MG63 (cell line): Measurements from ENCODE around the gene SGCD. TPM values are rescaled to one million over a fixed set of nuclear protein-coding genes. Genes with fewer than 3 reads are reported as not detected.

Experiments
- DNase-seq: peaks from one replicate; pipeline ENCODE4 v3.0.0-alpha.2; 2020
- H3K27me3 ChIP-seq: fragments of 250-450 bp; sonication (Bioruptor Pico); 2 replicates; pipeline ENCODE4 v1.5.1; 2020; ENCODE audit warnings: mild to moderate bottlenecking, moderate library complexity
- H3K36me3 ChIP-seq: fragments of 250-450 bp; sonication (Bioruptor Pico); 2 replicates; pipeline ENCODE4 v1.5.1; 2020; ENCODE audit warnings: mild to moderate bottlenecking, moderate library complexity
- H3K4me3 ChIP-seq: fragments of 250-450 bp; sonication (Bioruptor Pico); 2 replicates; pipeline ENCODE4 v1.5.1; 2020; ENCODE audit warnings: mild to moderate bottlenecking, moderate library complexity
- H3K9me3 ChIP-seq: fragments of 250-450 bp; sonication (Bioruptor Pico); 2 replicates; pipeline ENCODE4 v1.5.1; 2020; ENCODE audit warnings: mild to moderate bottlenecking, moderate library complexity
- total RNA-seq: library from RNA; depleted of rRNA; stranded (reverse); fragments of >200 nt; shearing (Covaris generic); gene quantifications from 2 replicates; pipeline ENCODE4 v1.2.3, GENCODE V29; 2014; ENCODE audit warnings: low replicate concordance

The SGCD gene
- total RNA-seq, 1 experiment from 2014 or later = 0.49 TPM

DNA sequence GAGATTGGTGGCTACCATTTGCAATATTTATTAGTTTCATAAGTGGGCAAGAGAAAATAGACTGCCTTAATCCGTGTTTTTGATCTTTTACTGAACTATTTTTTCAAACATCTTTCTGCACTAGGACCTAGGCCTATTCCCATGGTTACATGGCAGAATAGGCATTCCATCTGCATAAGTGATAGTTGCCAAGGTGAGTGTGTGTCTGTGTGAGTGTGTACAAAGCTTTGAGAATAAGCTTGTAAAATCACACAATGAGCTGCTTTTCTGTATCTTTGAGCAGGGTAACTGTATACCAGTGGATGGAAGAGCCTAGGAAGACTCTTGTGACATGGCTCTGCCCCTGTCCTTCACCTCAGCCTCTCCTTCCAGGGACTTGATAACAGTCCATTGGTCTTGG is 92.7 kb downstream of the SGCD start:
- Histone ChIP-seq H3K36me3 (no peaks in the 10 kb centered on the region), H3K9me3 (no peaks in the 10 kb centered on the region), H3K27me3 (no peaks in the 10 kb centered on the region), H3K4me3 (no peak overlapping the region)
- DNase-seq = no peak

DNA sequence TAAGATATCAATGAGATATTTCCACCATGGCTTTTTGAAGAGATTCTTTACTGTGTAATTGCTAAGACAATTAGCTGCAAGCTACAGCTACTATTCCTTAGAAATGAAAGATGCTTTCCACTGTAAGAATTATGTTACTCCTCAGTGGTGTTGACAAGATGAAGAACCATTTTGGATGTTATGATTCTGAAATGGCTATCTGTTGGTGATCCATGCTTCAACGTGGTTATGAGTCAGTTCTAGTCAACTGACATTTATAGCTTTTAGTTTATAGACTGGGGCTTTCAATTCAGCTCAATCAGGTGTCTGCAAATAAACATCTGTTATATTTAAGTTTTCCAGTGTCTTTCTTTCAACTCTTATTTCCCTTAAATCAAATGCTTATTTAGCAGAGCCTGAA is 93.7 kb downstream of the SGCD start:
- no peak for DNase-seq
- Histone ChIP-seq H3K9me3 (no peaks in the 10 kb centered on the region), H3K36me3 (no peaks in the 10 kb centered on the region)

DNA sequence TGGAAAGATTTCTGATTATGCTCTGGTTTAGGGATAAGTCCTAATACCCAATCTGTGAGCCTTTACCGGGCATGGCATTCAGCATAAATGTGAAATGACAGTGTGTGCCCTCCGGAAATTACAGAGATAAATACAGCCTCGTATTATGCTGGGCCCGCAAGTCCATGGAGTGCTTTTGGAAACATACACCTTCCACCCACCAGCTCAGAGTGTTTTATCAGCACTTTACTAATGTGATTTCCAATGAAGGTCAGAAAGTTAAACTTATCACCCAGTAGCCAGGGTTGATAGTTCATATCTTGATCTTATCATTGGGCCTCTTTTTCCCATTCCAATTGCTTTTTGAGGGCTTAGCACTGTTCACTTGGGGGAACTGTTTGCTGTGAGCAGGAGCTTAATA is 94.8 kb downstream of the SGCD start:
- Histone ChIP-seq H3K9me3 (no peaks in the 10 kb centered on the region; the same call in 1 of the 2 replicates), H3K27me3 (no peaks in the 10 kb centered on the region), H3K36me3 (no peaks in the 10 kb centered on the region), H3K4me3 (no peak overlapping the region)
- DNase-seq = no peak

More for the DNA sequence above, 93.7 kb downstream of the SGCD start:
- Histone ChIP-seq H3K27me3 (no peaks in the 10 kb centered on the region), H3K4me3 (no peak overlapping the region)

DNA sequence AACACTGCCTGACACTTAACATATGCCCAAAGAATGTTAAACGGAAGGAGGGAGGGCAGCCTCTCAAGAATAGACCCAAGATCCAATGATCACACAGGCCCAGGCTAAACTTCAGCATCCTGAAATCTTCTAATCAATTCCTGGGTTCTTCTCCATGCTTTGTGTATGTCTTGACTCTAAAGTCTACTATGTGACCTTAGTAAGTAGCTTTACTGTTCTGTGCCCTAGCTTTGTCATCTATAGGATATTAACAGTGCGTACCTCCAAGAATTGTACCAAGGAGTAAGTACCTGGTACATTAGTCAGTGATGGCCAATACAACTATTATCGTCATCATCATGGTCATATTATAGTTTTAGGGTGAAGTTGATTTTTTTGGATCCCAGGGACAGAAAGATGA is 96.6 kb downstream of the SGCD start:
- Histone ChIP-seq H3K27me3 (no peaks in the 10 kb centered on the region), H3K4me3 (no peak overlapping the region), H3K9me3 (no peaks in the 10 kb centered on the region; the same call in 1 of the 2 replicates), H3K36me3 (no peaks in the 10 kb centered on the region)
- no peak for DNase-seq

DNA sequence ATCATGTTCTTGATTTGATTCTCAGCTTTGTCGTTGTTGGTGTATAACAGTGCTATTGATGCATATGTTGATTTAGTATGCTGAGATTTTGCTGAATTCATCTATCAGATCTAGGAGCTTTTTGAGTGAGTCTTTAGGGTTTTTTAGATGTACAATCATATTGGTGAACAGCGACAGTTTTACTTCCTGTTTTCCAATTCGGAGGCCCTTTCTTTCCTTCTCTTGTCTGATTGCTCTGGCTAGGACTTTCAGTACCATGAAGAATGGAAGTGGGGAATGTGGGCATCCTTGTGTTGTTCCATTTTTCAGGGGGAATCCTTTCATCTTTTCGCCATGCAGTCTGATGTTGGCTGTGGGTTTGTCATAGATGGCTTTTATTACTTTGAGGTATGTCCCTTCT is 100.4 kb downstream of the SGCD start:
- no peaks in the 10 kb centered on the region; the same call in 1 of the 2 replicates for H3K9me3 ChIP-seq
- H3K4me3 ChIP-seq = no peak overlapping the region
- DNase-seq = no peak
- H3K36me3 ChIP-seq = no peaks in the 10 kb centered on the region
- H3K27me3 ChIP-seq = no peaks in the 10 kb centered on the region

DNA sequence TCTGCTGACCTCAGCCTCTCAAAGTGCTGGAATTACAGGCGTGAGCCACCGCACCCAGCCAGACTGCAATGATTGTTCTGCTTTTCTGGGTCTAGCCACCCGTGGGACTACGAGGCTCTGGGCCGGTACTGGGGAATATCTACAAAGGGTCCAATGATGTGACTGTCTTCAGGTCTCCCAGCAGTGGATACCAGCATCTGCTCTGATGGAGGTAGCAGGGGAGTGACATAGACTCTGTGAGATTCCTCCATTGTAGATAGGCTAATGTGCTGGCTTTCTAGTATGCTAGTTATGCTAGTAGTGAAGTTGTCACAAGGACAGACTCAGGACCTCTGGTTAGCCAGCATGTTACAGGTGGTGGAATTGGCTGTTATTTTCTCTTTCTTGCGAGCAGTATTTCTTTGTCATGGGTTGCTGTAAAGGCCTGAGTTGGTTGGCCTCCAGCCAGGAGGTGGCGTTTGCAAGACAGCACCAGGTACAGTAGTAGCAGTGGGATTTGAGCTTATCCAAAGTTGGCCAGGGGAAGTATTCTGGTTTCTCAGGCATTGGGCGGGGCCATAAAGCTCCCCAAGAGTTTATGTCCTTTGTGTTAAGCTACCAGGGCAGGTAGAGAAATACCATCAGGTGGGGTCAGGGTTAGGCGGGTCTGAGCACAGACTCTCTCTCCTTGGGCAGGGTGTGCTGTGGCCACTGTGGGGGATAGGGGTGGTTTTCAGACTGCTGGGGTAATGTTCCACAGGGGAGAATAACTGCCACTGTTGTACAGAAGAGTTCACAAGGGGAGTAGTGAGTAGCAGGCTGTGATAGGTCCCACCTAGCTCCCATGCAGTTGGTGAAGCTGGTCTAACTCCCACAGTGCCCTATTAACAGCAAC is 105.2 kb downstream of the SGCD start:
- Histone ChIP-seq H3K4me3 (no peak overlapping the region), H3K36me3 (no peaks in the 10 kb centered on the region), H3K9me3 (no peaks in the 10 kb centered on the region), H3K27me3 (no peaks in the 10 kb centered on the region)
- no peak for DNase-seq

DNA sequence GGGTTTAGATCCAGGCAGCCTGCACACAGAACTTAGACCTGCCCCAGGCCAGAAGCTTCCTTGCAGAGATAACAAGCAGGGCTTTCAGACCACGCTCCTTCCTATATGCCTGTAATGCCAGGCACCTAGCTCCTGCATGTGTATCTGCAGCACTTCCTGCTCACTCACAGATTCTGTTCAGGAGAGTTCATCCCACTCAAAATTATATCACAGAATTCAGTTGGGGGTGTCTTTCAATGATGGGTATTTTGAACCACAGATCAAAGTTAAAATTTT is 105.8 kb downstream of the SGCD start:
- DNase-seq = no peak
- H3K9me3 ChIP-seq = no peaks in the 10 kb centered on the region
- H3K27me3 ChIP-seq = no peaks in the 10 kb centered on the region; the same call in 1 of the 2 replicates
- no peak overlapping the region for H3K4me3 ChIP-seq
- no peaks in the 10 kb centered on the region for H3K36me3 ChIP-seq

DNA sequence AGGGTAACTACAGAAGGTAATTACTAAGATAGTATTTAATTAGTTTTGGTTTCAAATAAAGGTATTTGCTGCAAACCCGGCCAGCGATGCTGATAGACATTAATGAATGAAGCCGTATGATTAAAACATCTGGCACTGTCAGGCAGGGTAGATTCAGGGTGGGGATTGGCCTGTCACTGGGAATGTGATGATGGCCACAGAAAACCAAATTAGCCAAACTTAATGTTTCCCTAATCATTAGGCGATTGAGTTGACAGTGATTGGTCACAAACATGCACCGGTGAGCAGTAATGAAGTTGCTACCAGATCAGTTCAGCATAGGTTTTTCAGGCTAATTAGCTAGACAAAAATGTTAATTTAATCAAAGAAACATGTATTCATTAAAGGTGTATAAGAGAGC is 107.5 kb downstream of the SGCD start:
- Histone ChIP-seq H3K36me3 (no peaks in the 10 kb centered on the region), H3K4me3 (no peak overlapping the region), H3K9me3 (no peaks in the 10 kb centered on the region), H3K27me3 (no peaks in the 10 kb centered on the region; the same call in 1 of the 2 replicates)
- DNase-seq = no peak

DNA sequence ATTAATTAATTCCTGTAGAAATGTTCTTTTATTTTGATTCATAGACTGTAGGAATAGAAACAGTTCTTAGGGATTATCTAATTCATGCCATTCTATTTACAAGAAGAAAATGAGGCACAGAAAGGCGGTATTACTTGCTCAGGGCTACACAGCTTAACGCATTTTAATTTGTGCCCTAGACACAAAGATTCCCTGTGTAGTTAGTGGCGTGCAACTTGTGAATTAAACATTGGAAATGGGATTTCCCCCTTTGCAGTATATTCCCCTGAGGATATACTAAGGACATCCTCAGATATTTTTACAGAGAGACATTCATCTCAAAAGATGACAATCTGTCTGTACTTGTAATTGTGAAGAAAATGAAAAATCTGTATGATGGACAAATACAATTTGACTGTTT is 108.1 kb downstream of the SGCD start:
- Histone ChIP-seq H3K4me3 (no peak overlapping the region), H3K36me3 (no peaks in the 10 kb centered on the region), H3K27me3 (no peaks in the 10 kb centered on the region; the same call in 1 of the 2 replicates), H3K9me3 (no peaks in the 10 kb centered on the region)
- no peak for DNase-seq

DNA sequence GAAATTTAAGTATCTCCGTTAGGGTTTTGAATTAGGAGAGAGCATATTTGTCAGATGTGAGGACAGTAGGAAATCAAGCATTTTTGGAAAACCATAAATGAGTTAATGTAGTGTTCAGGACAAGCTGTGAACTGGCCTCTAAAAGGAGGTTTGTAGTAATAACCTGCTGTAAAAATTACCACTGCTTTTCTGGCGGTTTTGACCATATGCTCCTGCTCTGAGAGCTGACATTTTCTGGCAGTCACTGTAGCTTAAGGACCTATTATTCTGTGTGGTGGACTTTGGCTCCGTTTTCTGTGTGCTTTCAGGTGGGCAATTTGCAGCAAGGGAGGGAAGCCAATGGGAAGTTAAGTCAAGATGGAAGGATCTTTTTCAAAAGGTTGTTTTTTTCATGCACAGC is 111.1 kb downstream of the SGCD start:
- no peak for DNase-seq
- H3K36me3 ChIP-seq = no peaks in the 10 kb centered on the region
- peaks cover 2% of the 10 kb centered on the region; the same call in 1 of the 2 replicates for H3K27me3 ChIP-seq
- no peaks in the 10 kb centered on the region for H3K9me3 ChIP-seq
- no peak overlapping the region for H3K4me3 ChIP-seq

DNA sequence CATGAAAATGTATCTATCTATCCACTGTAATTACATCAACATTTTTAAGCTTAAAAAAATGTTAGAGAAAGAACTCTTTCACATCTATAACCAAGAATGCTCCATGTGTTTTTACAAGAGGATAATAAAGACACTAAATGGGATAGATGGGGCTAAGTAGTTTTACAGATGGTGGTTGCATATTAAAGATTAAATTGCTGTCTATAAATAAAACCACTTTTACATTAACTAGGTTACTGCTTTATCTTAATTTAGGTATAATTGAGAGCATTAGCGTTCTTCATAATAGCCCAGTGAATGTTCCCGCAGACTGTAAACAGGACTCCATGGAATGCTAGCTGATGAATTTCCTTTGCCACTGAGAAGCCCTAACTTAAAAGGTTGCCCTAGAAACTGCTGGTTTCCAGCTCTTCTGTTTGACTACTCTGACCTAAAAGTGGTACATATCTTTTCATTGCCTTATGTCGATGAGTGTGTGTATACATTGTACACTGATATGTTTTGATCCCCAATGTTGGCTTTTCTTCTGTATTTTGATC is 117.9 kb downstream of the SGCD start:
- H3K36me3 ChIP-seq = no peaks in the 10 kb centered on the region
- 0 out of 2 replicates have a peak, but pooled peaks cover 2% of the 10 kb centered on the region for H3K27me3 ChIP-seq
- DNase-seq = no peak
- H3K4me3 ChIP-seq = no peak overlapping the region
- H3K9me3 ChIP-seq = no peaks in the 10 kb centered on the region

DNA sequence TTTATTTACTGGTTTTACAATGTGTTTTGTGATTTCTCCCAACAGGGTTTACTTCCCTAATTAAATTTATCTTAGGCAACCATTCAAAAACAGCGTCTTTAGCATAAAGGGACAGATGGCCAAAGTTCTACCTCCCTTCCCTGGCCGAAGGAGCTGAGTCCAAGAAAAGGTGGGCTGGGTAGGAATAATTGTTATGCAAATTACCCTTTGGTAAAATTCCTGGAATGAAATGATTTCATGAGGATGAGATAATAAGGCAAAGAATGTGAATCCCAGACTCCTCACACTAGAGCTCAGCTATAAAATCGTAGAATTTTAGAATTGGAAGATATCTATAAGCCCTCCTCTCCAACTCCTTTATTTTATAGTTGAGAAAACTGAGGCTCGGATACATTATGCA is 119.6 kb downstream of the SGCD start:
- Histone ChIP-seq H3K9me3 (no peaks in the 10 kb centered on the region), H3K36me3 (no peaks in the 10 kb centered on the region), H3K27me3 (0 out of 2 replicates have a peak, but pooled peaks cover under 1% of the 10 kb centered on the region), H3K4me3 (no peak overlapping the region)
- no peak for DNase-seq

DNA sequence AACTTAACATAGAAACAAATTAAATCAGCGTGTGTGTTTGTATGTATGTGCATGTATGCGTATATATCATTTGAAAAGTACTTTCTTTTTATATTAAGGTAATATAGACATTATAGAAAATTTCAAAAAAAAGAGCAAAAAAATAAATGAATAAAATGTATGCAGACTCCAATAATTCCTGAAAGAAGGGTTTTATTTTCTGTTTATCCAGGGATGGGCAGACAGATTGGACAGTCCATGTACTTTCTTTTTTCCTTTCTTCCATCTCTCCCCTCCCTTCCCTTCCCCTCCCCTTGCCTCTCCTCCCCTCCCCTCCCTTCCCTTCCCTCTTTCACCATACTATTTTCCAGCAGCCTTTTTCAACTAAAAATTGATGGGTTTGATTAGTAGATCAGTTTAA is 123.8 kb downstream of the SGCD start:
- H3K36me3 ChIP-seq = no peaks in the 10 kb centered on the region
- H3K4me3 ChIP-seq = no peak overlapping the region
- DNase-seq = no peak
- H3K9me3 ChIP-seq = no peaks in the 10 kb centered on the region
- H3K27me3 ChIP-seq = 0 out of 2 replicates have a peak, but pooled peaks cover 4% of the 10 kb centered on the region

DNA sequence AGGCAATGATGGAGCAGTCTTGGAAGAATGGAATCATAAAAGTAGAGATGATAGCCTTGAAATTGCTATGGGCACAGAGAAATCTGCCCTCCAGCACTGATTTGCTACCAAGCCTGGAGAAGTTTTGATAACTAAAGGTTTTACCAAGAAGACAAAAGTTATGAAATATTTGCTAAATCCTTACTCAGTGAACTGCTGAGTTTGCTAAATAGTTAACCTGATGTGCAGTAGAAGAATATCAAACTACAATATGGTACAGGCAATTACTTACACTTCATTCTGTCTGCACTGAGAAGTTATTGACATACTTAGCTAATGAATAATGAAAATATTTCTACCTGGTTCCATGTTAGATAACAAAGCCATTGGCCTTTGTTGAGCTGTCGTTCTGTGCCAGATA is 124.5 kb downstream of the SGCD start:
- no peak for DNase-seq
- Histone ChIP-seq H3K36me3 (no peaks in the 10 kb centered on the region), H3K27me3 (0 out of 2 replicates have a peak, but pooled peaks cover 4% of the 10 kb centered on the region), H3K9me3 (no peaks in the 10 kb centered on the region), H3K4me3 (no peak overlapping the region)

DNA sequence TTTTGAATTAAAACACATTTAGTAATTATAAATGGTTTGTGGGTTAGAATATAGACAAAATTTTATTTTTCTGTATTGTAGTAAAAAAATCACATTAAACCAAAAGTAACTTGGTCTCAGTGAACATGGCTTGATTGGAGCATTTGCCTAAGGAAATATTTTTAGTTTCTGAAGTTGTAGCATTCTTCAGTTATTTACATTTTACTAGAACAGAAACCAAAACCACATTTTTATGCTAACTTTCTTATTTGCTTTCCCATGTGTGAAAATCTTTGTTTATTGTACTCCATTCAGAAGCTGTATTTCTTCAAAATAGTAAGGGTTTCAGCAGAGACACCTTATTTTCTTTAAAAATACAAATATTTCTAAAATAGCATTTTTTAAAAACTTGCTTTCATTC is 129.9 kb downstream of the SGCD start:
- no peak for DNase-seq
- 0 out of 2 replicates have a peak, but pooled peaks cover 4% of the 10 kb centered on the region for H3K27me3 ChIP-seq

DNA sequence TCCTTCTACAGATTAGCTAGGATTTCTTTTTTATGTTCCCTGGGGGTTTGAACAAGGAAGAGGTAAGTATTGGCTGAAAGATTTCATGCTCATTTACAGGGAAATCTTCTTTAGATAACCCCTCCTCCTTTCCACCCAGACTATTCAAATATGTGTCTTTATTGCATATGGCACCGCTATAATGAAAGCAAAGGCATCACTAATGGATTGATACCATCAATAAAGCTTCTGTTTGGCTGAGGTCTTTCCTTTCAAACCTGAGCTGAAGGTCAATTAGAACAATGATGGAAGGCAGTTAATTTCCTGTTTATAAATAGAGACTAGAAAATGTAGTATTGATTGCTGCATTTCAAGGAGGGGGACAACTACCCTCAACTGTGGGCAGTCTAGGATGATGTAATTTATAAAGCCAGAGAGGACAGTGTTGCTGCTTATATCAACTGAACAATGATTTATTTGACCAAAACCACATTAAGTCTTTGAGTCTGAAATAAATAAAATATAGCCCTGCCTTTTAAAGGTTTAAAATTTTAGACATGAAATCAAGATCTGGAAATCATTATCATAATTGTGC is 132.9 kb downstream of the SGCD start:
- DNase-seq = no peak
- Histone ChIP-seq H3K9me3 (no peaks in the 10 kb centered on the region), H3K36me3 (no peaks in the 10 kb centered on the region), H3K4me3 (no peak overlapping the region), H3K27me3 (no peaks in the 10 kb centered on the region)

More for the DNA sequence above, 129.9 kb downstream of the SGCD start:
- H3K36me3 ChIP-seq = no peaks in the 10 kb centered on the region
- no peaks in the 10 kb centered on the region for H3K9me3 ChIP-seq
- no peak overlapping the region for H3K4me3 ChIP-seq

DNA sequence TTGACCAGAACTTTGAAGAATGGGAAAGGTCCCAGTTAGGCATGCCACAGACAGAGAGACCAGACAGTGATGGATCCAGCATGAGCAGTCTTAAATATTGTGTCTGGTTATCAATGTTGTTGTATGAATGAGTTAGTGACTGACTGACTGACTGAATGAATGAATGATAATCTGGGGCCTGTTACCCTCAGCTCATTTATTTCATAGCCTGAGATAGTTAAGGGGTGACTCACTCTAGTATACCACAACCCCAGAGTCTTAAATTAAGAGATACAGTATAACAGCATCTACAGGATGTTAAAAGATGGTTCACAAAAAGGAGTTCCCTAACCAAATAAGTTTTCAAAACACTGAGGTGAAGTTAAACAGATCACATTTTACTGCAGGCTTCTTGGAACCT is 133.5 kb downstream of the SGCD start:
- Histone ChIP-seq H3K4me3 (no peak overlapping the region), H3K9me3 (no peaks in the 10 kb centered on the region), H3K36me3 (no peaks in the 10 kb centered on the region), H3K27me3 (no peaks in the 10 kb centered on the region)
- DNase-seq = no peak

DNA sequence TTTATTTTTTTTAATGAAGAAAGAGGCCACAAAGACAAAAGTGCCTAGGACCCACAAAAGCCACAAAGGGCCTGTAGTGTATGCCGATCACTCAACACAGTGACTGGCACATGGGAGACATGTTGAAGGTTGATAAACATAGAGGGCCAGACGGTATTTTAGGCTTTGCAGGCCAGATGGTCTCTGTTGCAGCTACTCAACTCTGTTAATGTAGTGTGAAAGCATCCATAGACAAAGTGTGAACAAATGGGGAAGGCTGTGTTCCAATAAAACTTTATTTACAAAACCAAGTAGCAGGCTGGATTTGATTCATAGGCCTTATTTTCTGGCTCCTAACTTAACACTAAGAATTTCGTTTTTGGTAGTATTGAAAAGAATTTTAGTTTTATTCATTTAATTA is 139.9 kb downstream of the SGCD start:
- no peaks in the 10 kb centered on the region for H3K36me3 ChIP-seq
- no peaks in the 10 kb centered on the region for H3K27me3 ChIP-seq
- no peak overlapping the region for H3K4me3 ChIP-seq
- DNase-seq = no peak
- no peaks in the 10 kb centered on the region for H3K9me3 ChIP-seq
